ENCODE measurements around the gene SRXN1. TPM values are rescaled to one million over a fixed set of nuclear protein-coding genes. Genes with fewer than 3 reads are reported as not detected.

Gene SRXN1
- total and polyA plus RNA-seq, 9 of the 15 experiments (the other 6 are each of a cell fraction or from before 2014, with no cell fraction given): 6.8 to 36.4 (median 21.6) TPM

DNA sequence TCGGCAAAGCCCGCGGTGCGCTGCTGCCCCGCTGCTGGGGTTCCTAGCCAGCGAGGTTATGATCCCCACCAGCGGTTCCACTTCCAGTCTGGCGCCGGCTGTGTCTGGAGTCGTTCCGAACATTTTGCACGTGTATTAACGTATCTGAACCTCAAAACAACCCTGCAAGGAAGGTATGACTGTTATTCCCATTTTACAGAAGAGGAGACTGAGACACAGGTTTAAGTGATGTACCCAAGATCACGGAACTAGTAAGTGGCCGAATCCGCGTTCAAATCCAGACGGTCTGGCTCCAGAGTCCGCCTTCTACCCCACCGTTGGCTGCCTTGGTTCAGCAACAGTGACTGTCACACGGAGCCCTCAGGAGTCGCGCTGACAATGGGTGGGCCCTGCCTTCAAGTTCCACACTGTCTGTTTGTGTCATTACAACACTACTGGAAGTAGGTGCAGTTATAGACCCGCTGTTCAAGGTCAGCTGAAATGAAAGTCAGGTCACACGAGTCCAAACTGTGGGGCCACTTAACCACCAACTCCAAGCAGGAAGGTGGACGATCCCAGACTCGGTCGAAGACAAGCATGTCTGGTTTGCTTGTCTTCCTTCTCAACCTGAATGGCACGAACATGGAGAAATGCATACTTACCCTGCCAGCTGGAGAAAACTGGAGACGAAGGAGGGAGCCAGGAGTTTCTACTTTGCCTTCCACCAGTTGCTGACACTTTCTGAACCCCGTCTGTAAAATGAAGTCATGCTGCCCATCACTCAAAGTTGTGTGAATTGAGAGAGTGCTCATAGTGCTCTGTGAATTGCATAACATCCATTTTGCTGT, 803 bp upstream of the SRXN1 start (continued):
- no peak for TF ChIP-seq ZNF512 (tag; IDR thresholded peaks at IDR 0.05)
- no peak for TF ChIP-seq ZNF778 (CRISPR knock-in tag; IDR thresholded peaks at IDR 0.05)
- TF ChIP-seq, protein P1, sequence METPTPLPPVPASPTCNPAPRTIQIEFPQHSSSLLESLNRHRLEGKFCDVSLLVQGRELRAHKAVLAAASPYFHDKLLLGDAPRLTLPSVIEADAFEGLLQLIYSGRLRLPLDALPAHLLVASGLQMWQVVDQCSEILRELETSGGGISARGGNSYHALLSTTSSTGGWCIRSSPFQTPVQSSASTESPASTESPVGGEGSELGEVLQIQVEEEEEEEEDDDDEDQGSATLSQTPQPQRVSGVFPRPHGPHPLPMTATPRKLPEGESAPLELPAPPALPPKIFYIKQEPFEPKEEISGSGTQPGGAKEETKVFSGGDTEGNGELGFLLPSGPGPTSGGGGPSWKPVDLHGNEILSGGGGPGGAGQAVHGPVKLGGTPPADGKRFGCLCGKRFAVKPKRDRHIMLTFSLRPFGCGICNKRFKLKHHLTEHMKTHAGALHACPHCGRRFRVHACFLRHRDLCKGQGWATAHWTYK (CRISPR knock-in tag; IDR thresholded peaks at IDR 0.05): no peak

DNA sequence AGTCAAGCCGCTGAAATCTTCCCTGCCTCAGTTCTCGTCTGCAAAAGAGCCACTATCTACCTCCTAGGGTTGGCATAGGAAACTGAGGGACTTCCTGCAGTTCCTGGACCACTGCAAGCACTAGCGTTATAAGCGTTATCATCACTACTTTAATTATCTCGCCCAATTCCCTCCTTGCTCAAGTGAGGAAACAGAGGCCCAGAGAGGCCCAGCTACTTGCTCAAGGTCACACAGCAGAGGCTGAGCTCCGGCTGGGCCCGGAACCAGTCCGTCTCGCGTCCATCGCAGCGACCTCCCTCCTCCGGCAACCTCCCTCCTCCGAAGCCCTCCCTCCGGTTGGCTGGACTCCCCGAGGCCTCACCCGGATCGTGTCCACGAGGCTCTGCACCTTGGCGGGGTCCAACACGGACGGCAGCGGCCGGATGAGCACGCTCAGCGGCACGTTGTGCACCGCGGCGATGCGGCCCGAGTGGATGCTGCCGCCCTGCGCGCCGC, 338 bp downstream of the SRXN1 start:
- FAIRE-seq (no peak), ATAC-seq (peak; percentile 2; the same call in 2 of the 3 replicates), DNase-seq (ENCODE audit: extremely low read depth in 1 of 4, low spot score in 3 of 4) (peak in 1 of 4 experiments; percentile 43)
- Histone ChIP-seq H3K79me2 (ENCODE audit: control insufficient read depth, insufficient read depth, low read length) (peaks cover 46% of the 10 kb centered on the region), H3K27ac (ENCODE audit: extremely low read depth, low read depth, low read length) (peak overlapping the region; percentile 98), H3K36me3 (ENCODE audit: control insufficient read depth, insufficient read depth, low read length) (peaks cover 34% of the 10 kb centered on the region), H2AFZ (ENCODE audit: low read depth, low read length) (peak overlapping the region; percentile 71), H3K9ac (ENCODE audit: insufficient read depth in 1 of 2, low read depth in 2 of 2, low read length in 2 of 2) (peak overlapping the region; percentile 97), H3K4me1 (replicated peaks in 1 of 2; ENCODE audit: control insufficient read depth in 2 of 2, insufficient read depth in 2 of 2, low read length in 2 of 2) (peaks cover 39 to 46% of the 10 kb centered on the region in 2 experiments), H3K27me3 (ENCODE audit: control insufficient read depth in 2 of 2, insufficient read depth in 2 of 2, low read length in 2 of 2) (no peaks in the 10 kb centered on the region), H3K9me3 (replicated peaks; ENCODE audit: control insufficient read depth, insufficient read depth, low read depth, low read length) (no peaks in the 10 kb centered on the region), H3K4me2 (ENCODE audit: insufficient read depth, low read length) (peak overlapping the region; percentile 96), H3K9me1 (ENCODE audit: control insufficient read depth, insufficient read depth, low read length) (no peaks in the 10 kb centered on the region), H3K4me3 (peak overlapping the region; percentile 70), H4K20me1 (replicated peaks; ENCODE audit: control insufficient read depth, insufficient read depth, low read length) (no peaks in the 10 kb centered on the region)
- intact Hi-C loops (cut with micrococcal nuclease): loop anchor here (2.0 kb wide), 1 partner anchor 76 kb away; no protein-coding TSS in a partner anchor
- CTCF ChIA-PET (ENCODE audit: low intra/inter-chr PET ratio): interaction anchor here (3.2 kb wide), 1 partner anchor 76 kb away, joined by 22 read pairs; no protein-coding TSS in a partner anchor
- 1% methylated on average over 8 of the region's 36 CpGs for WGBS (ENCODE audit: insufficient coverage, low coverage, missing lambda C conversion rate)
- no TSS peak for BruUV-seq (replicated peaks)
- POLR2A ChIA-PET: interaction anchor here (0.6 to 1.1 kb wide), 2 partner anchors 12 to 191 kb away, joined by 4 read pairs; partner anchors contain the start of gene TBC1D20
- in situ Hi-C loops (cut with MboI): loop anchor here (5.0 kb wide), 1 partner anchor 75 kb away; no protein-coding TSS in a partner anchor
- TF ChIP-seq PTBP1 (IDR thresholded peaks at IDR 0.05; ENCODE audit: low read depth, low read length) (0 out of 2 replicates have a peak, but pooled peaks have one; percentile 53), KAT7 (CRISPR knock-in tag; IDR thresholded peaks at IDR 0.05; ENCODE audit: borderline replicate concordance) (peak; percentile 8; the same call in 1 of the 2 replicates), NR2C2 (CRISPR knock-in tag; IDR thresholded peaks at IDR 0.05) (no peak), NR2C2 (tag; IDR thresholded peaks at IDR 0.05) (peak; percentile 54), ZNF511 (CRISPR knock-in tag; IDR thresholded peaks at IDR 0.05) (peak; percentile 23; the same call in 1 of the 2 replicates), MYC (IDR thresholded peaks at IDR 0.05; ENCODE audit: low read depth, low read length) (no peak), MYC (CRISPR knock-in tag; IDR thresholded peaks at IDR 0.05; ENCODE audit: borderline replicate concordance, low read depth) (0 out of 2 replicates have a peak, but pooled peaks have one; percentile 43)

Data from K562 (cell line).